Spleen (tissue), 11 donors: ENCODE results near the gene RASSF1. TPM values are rescaled to one million over a fixed set of nuclear protein-coding genes. Genes with fewer than 3 reads are reported as not detected.
A peak's percentile ranks its signal among the peaks of the same experiment; 100 is the strongest.

Experiments
- DNase-seq: peaks from one replicate; pipeline ENCODE4 v3.0.0-alpha.2; 2020
- H3K27ac ChIP-seq, 8 donors: fragments of 200-600 bp; sonication (generic) in 7 of 8; 1 replicate in 4 of 8; 2 replicates in 4 of 8; pipeline versions ENCODE4 v1.5.0 to v1.8.0; 2016 to 2021; ENCODE audit warnings: inconsistent platforms in 4 of 8, mild to moderate bottlenecking in 4 of 8, moderate library complexity in 1 of 8
- H3K27me3 ChIP-seq, 7 donors: fragments of 200-600 bp; sonication (generic) in 6 of 7; replicated peaks in 1 of 7; 1 replicate in 4 of 7; 2 replicates in 3 of 7; pipeline versions ENCODE4 v1.5.0 to v1.8.0; 2016 to 2021; ENCODE audit warnings: inconsistent platforms in 3 of 7, mild to moderate bottlenecking in 1 of 7
- H3K36me3 ChIP-seq, 6 donors: fragments of 200-600 bp; sonication (generic) in 5 of 6; 1 replicate in 4 of 6; 2 replicates in 2 of 6; pipeline versions ENCODE4 v1.5.0 to v1.8.0; 2016 to 2021; ENCODE audit warnings: inconsistent platforms in 2 of 6
- H3K4me1 ChIP-seq, 6 donors: fragments of 200-600 bp; sonication (generic) in 5 of 6; 1 replicate in 3 of 6; 2 replicates in 3 of 6; pipeline versions ENCODE4 v1.5.0 to v1.8.0; 2016 to 2021; ENCODE audit warnings: inconsistent platforms in 3 of 6
- H3K4me3 ChIP-seq, 8 donors: fragments of 200-600 bp; sonication (generic) in 7 of 8; 1 replicate in 4 of 8; 2 replicates in 4 of 8; pipeline versions ENCODE4 v1.5.0 to v1.8.0; 2016 to 2021; ENCODE audit warnings: inconsistent platforms in 4 of 8, mild to moderate bottlenecking in 4 of 8, moderate library complexity in 2 of 8
- H3K9me3 ChIP-seq, 8 donors: fragments of 200-600 bp; sonication (generic) in 7 of 8; 1 replicate in 4 of 8; 2 replicates in 4 of 8; pipeline versions ENCODE4 v1.5.0 to v1.8.0; 2016 to 2021; ENCODE audit warnings: inconsistent platforms in 4 of 8
- POLR2A ChIP-seq, 3 donors: fragments of 450-650 bp; IDR thresholded peaks; one replicate each; pipeline ENCODE4 v1.5.1; 2017; ENCODE audit warnings: antibody characterized with exemption in 3 of 3, mild to moderate bottlenecking in 1 of 3
- POLR2AphosphoS5 ChIP-seq, 3 donors: sonication (generic); formaldehyde crosslinking; IDR thresholded peaks; one replicate each; pipeline ENCODE4 v1.5.1; 2017; ENCODE audit warnings: antibody characterized with exemption in 3 of 3
- WGBS, 5 donors: extraction: QIAGEN DNeasy Blood & Tissue Kit in 3 of 5; methylation state at CpG; one replicate each; pipeline versions ENCODE4 v1.1.5 to v1.1.7; 2013 to 2018; 5-methylcytosine and 5-hydroxymethylcytosine counted together
- intact Hi-C: fragments of 100-400 bp; cut with DNase I; formaldehyde crosslinking; loops from one replicate; pipeline ENCODE4 v1.15.0; 2023; ENCODE audit warnings: low total_unique reads
- polyA plus RNA-seq, 3 donors: library from polyadenylated mRNA; stranded (reverse); fragments of 200-250 nt; gene quantifications; one replicate each; pipeline ENCODE4 v1.2.1, GENCODE V29; 2013
- total RNA-seq, 7 donors: library from RNA; depleted of rRNA in 3 of 7; stranded (reverse); fragments of >200 nt in 3 of 7; fragmentation: NEBNext Ultra II Directional in 4 of 7; extraction: Animal tissue kit (Norgen Biotek cat#: 25700) in 4 of 7; gene quantifications; one replicate each; pipeline versions ENCODE4 v1.1.0 to v1.2.1, GENCODE V29; 2016 to 2021
- TF ChIP-seq, protein P1 (sequence below), 11 experiments: fragments of 200-600 bp in 7 of 11; fragments of 450-650 bp in 4 of 11; sonication (generic) in 4 of 11; IDR thresholded peaks in 8 of 11; conservative IDR thresholded peaks in 3 of 11; 1 replicate in 7 of 11; 2 replicates in 4 of 11; pipeline versions ENCODE4 v1.4.0 to v1.8.0; 2016 to 2021; ENCODE audit warnings: antibody characterized with exemption in 11 of 11, inconsistent platforms in 4 of 11, mild to moderate bottlenecking in 1 of 11
- donor health status: healthy with polysubstance abuse.
- donor health status: DM: no; HTN: no; CAD: no; lungs with moderate emphysema.
- donor health status: DM: no; HTN: no; CAD: no.
- donor health status: Bipolar disorder and iron deficiency.
- donor health status: healthy.
- donor health status: DM: no; HTN: no; CAD: no.
- donor health status: DM: yes; HTN: yes; CAD: no.

RASSF1 gene
- total and polyA plus RNA-seq, 10 donors: 48.3 to 113 (median 64.7) TPM

DNA sequence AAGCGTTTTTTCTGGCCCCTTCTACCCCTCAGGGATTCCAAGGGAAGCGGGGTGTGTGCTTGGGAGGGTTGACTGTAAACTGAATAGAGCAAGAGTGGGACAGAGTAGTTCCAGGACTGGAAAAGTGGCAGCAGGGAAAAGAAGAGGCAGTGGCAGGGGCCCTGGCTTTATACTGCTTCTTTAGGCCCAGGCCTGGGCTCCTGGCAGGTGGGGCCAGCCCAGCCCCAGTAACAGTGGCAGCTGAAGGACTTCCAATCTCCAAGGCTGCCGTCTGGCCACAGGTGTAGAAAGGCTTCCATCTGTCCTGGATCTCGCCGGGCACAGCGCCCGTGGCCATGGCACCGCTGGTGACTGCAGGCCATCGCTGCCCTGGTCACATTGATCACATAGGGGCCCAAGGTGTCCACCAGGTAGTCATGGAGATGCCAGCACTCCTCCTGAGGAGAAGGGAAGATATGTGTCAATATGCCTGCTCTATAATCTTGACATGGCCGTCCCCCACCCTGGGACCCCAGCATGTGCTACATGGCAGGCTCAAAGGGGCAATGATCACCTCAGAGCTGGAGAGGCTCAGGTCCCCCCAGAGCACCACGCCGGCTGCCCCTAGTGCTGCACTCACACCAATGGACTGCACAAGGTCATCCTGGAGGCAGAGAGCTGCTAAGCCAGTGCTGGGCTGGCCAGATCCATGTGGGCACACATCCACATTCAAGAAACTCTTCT is 47.4 kb downstream of the RASSF1 start:
- Histone ChIP-seq H3K9me3 (no peaks in the 10 kb centered on the region), H3K27me3 (no peaks in the 10 kb centered on the region), H3K4me3 (peak overlapping the region in 3 of 8 donors; percentile 96 to 100 (median 98)), H3K27ac (peak overlapping the region; percentile 45 to 88 (median 77)), H3K36me3 (peaks cover 0 to 35% (median 21%) of the 10 kb centered on the region in 6 donors), H3K4me1 (peaks cover 17 to 46% (median 33%) of the 10 kb centered on the region in 6 donors)
- peak; percentile 86 for DNase-seq
- peak in 1 of 3 donors; percentile 17 for TF ChIP-seq POLR2AphosphoS5 (IDR thresholded peaks at IDR 0.05)
- TF ChIP-seq, protein P1, sequence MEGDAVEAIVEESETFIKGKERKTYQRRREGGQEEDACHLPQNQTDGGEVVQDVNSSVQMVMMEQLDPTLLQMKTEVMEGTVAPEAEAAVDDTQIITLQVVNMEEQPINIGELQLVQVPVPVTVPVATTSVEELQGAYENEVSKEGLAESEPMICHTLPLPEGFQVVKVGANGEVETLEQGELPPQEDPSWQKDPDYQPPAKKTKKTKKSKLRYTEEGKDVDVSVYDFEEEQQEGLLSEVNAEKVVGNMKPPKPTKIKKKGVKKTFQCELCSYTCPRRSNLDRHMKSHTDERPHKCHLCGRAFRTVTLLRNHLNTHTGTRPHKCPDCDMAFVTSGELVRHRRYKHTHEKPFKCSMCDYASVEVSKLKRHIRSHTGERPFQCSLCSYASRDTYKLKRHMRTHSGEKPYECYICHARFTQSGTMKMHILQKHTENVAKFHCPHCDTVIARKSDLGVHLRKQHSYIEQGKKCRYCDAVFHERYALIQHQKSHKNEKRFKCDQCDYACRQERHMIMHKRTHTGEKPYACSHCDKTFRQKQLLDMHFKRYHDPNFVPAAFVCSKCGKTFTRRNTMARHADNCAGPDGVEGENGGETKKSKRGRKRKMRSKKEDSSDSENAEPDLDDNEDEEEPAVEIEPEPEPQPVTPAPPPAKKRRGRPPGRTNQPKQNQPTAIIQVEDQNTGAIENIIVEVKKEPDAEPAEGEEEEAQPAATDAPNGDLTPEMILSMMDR (IDR thresholded peaks at IDR 0.05 in 8 of 11, conservative IDR thresholded peaks at IDR 0.05 in 3 of 11): no peak
- intact Hi-C loops: no loop called here
- WGBS, 5 donors: 71 to 86% (median 84%) methylated on average over 10 to 12 of the region's 12 CpGs

DNA sequence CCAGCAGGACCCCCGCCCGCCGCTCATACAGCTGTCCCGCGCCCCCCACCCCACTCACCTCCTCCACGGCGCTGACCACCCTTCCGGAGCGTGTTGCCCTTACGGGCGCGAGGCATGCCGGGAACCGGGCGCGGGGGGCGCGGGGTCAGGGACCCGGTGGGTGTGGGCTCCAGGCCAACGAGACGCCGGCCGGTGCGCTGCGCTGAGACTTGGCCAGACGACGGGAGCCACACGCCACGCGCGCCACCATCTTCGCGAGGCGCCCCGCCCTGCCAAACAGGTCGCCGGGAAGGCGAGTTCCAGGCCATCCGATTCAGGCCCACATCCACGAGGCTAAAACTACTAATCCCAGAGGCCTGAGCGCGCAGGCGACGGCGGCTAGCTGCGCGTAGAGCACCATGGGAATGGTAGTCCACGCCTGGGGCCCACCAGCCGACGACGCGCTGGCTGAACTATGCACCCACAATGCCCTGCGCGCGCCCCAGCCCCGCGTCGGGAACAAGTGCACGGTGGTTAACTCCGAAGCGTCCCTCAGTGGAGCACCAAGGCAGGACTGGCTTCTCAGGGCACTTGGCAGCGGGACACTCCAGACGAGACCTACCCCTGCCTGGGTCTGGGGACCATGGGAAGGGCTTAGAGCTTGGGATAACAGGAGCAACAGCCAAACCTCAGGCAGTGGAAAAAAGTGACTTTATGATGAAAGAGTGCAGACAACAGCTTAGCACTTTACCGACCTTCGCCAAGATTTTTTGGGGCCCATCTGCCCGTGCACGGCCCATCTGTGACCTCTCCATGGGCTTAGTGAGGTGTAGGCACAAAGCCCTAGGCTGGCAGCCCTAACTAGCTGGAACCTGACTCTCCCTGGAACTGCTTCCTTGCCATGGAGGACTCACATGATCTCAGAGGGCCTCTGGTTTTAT is 48.2 kb downstream of the RASSF1 start, which contains the start of gene IFRD2:
IFRD2 (minus strand) TSS at position 271 of the 920 bp plus-strand sequence; CDS start at position 116, 155 bp downstream.
- peak; percentile 99 for DNase-seq
- peaks cover 13 to 38% (median 27%) of the 10 kb centered on the region in 6 donors for H3K4me1 ChIP-seq
- peaks cover 0 to 43% (median 29%) of the 10 kb centered on the region in 6 donors for H3K36me3 ChIP-seq
- peak within 1 kb of the TSS; percentile 67 to 88 (median 79) for H3K27ac ChIP-seq
- H3K27me3 ChIP-seq: no peaks in the 10 kb centered on the region
- peak within 1 kb of the TSS; percentile 89 to 100 (median 98) for H3K4me3 ChIP-seq
- TF ChIP-seq POLR2A (IDR thresholded peaks at IDR 0.05) (peak in 1 of 3 donors; percentile 14), POLR2AphosphoS5 (IDR thresholded peaks at IDR 0.05) (peak; percentile 90 to 96 (median 91))
- TF ChIP-seq, protein P1 (IDR thresholded peaks at IDR 0.05 in 8 of 11, conservative IDR thresholded peaks at IDR 0.05 in 3 of 11): peak in 4 of 11 experiments; percentile 17 to 35 (median 24)
- intact Hi-C loops: no loop called here
- 1 to 11% (median 2%) methylated on average over 9 to 67 of the region's 67 CpGs for WGBS, 5 donors
- H3K9me3 ChIP-seq: no peaks in the 10 kb centered on the region

DNA sequence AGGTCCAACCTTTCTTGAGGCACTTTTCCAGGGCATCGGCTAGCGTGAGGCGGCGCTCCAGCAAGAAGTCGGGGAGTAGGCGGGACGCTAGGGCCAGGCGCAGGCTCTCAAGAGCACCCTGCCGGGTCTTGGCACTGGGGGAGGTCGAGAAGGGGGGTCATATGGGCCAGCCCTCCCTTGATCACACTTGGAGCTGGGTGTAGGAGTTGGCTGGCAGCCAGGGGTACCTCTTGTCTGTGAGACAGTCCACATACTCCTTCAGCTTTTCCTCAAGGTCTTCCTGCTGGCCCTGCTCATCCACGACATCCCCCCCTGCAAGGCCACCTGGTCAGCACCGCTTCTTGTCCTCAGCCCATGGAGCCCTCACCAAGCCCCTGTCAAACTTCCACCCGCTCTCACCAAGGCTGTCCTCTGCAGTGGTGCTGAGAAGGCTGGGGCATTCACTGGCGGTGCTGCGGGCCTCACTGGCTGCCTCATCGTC is 50.4 kb downstream of the RASSF1 start:
- Histone ChIP-seq H3K27me3 (no peaks in the 10 kb centered on the region), H3K4me3 (no peak overlapping the region), H3K27ac (no peak overlapping the region), H3K4me1 (peaks cover 13 to 33% (median 24%) of the 10 kb centered on the region in 6 donors), H3K9me3 (no peaks in the 10 kb centered on the region), H3K36me3 (peaks cover 0 to 48% (median 40%) of the 10 kb centered on the region in 6 donors)
- WGBS, 5 donors: 89 to 97% (median 95%) methylated on average over 15 to 16 of the region's 16 CpGs
- intact Hi-C loops: no loop called here
- DNase-seq: peak; percentile 82
- TF ChIP-seq POLR2A (IDR thresholded peaks at IDR 0.05): no peak
- TF ChIP-seq, protein P1 (IDR thresholded peaks at IDR 0.05 in 8 of 11, conservative IDR thresholded peaks at IDR 0.05 in 3 of 11): no peak
- TF ChIP-seq POLR2AphosphoS5 (IDR thresholded peaks at IDR 0.05): no peak
